Epidermal melanocyte (primary cell): ENCODE measurements around the gene APBA2.

Experiments used
- DNase-seq: peaks from one replicate; pipeline ENCODE4 v3.0.0; 2011; ENCODE audit warnings: low spot score; ENCODE audit not compliant: insufficient read length

Gene APBA2

GRCh38 chr15:28982886-28983285 is 97.1 kb downstream of the APBA2 start:
- no peak for DNase-seq

- DNase-seq = no peak
Measured at GRCh38 chr15:28983432-28984311, 97.9 kb downstream of the APBA2 start.

- no peak for DNase-seq
Measured at GRCh38 chr15:28984421-28985315, 98.9 kb downstream of the APBA2 start.

GRCh38 chr15:28985316-28985645 is 99.5 kb downstream of the APBA2 start:
- DNase-seq = no peak

GRCh38 chr15:28985691-28986090 is 99.9 kb downstream of the APBA2 start:
- DNase-seq = no peak

GRCh38 chr15:28986108-28986507 is 100.3 kb downstream of the APBA2 start:
- no peak for DNase-seq

GRCh38 chr15:28986726-28987125 is 101.0 kb downstream of the APBA2 start:
- DNase-seq = no peak

- no peak for DNase-seq
Measured at GRCh38 chr15:28987337-28987736, 101.6 kb downstream of the APBA2 start.

GRCh38 chr15:28989239-28989830 is 103.6 kb downstream of the APBA2 start:
- DNase-seq = no peak

GRCh38 chr15:28989896-28990295 is 104.1 kb downstream of the APBA2 start:
- DNase-seq = no peak

- no peak for DNase-seq
Measured at GRCh38 chr15:28990390-28990789, 104.6 kb downstream of the APBA2 start.

GRCh38 chr15:28991236-28992171 is 105.7 kb downstream of the APBA2 start:
- no peak for DNase-seq

- no peak for DNase-seq
Measured at GRCh38 chr15:28992336-28992864, 106.6 kb downstream of the APBA2 start.

GRCh38 chr15:28993051-28993719 is 107.4 kb downstream of the APBA2 start:
- DNase-seq = no peak

- DNase-seq = no peak
Measured at GRCh38 chr15:28993720-28994053, 107.9 kb downstream of the APBA2 start.

- DNase-seq = no peak
Measured at GRCh38 chr15:28994142-28994830, 108.5 kb downstream of the APBA2 start.

GRCh38 chr15:28994831-28995596 is 109.2 kb downstream of the APBA2 start:
- DNase-seq = peak; percentile 45

- no peak for DNase-seq
Measured at GRCh38 chr15:28995705-28996104, 109.9 kb downstream of the APBA2 start.

- DNase-seq = no peak
Measured at GRCh38 chr15:28996289-28996688, 110.5 kb downstream of the APBA2 start.
